ENCODE measurements around the gene ATN1.

The ATN1 gene

GRCh38 chr12:6979453-6979852 lies 51.7 kb downstream of the ATN1 start:
- no peak overlapping the region for H3K4me3 ChIP-seq (ENCODE audit: low read depth, low read length)
- TF ChIP-seq CTCF (IDR thresholded peaks at IDR 0.05; ENCODE audit: borderline replicate concordance, insufficient read depth, low read depth, low read length), result no peak

GRCh38 chr12:6980075-6980474 lies 52.3 kb downstream of the ATN1 start:
- no peak overlapping the region for H3K4me3 ChIP-seq (ENCODE audit: low read depth, low read length)
- no peak for TF ChIP-seq CTCF (IDR thresholded peaks at IDR 0.05; ENCODE audit: borderline replicate concordance, insufficient read depth, low read depth, low read length)

DNA sequence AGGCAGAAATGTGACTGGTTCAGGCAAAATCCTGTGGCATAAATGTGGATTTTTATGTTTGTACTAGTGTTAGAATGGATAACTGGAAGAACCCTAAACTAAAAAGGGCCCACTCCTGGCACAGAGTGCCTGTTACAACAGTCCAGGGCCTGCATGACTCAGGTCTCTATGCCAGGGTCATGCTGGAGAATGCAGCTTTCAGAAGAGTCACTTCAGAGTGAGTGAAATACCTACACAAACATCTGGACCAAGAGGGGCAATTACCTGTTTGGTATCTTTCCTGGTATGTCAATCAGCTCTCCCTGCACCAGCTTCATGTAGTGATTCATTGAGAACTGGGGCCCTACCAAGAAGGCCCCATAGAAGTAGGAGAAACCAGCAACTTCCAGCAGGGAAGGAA lies 53.0 kb downstream of the ATN1 start:
- H3K4me3 ChIP-seq (ENCODE audit: low read depth, low read length), result no peak overlapping the region
- TF ChIP-seq CTCF (IDR thresholded peaks at IDR 0.05; ENCODE audit: borderline replicate concordance, insufficient read depth, low read depth, low read length), result no peak

DNA sequence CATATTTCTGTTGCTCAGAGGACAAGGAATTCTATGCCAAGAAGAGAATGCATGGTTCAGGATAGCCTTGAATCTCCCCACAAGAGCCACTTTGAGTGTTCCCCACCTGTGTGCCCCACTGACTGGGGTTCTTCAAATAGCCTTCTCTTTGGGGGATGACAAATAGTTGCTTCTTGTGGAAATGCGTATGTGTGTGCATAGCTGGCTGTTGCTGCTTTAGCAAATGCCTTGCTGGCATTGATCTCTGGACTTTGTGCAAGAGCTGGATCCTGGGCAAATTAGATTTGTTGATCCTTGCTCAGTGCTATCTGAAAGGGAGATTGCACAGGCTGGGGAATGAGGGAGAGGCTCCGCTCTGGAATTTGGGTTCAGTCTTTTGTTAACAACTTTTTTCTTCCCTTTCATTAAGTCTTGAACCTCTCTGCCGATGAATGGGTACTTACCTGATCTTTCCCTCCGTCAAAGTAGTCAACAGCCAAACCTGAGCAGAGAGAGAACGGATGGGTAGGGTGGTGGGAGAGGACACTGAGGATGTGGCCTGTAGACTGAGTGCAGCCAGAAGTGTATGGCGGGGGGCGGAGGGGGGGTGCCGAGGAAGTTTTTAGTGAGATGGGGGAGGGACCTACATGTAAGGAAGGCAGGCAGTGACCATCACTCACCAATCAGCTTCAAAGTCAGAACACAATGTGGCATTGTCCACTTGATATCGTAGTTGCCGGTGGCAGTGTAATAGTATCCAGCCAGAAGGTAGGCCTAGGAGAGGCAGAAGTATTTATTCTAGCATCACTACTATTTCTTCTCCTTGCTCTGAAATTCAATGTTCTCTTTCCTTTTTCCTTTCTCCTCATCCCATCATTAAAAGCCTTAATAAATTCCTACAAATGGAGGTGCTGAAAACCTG lies 53.6 kb downstream of the ATN1 start:
- no peak overlapping the region for H3K4me3 ChIP-seq (ENCODE audit: low read depth, low read length)
- no peak for TF ChIP-seq CTCF (IDR thresholded peaks at IDR 0.05; ENCODE audit: borderline replicate concordance, insufficient read depth, low read depth, low read length)

GRCh38 chr12:6982532-6982931 lies 54.8 kb downstream of the ATN1 start:
- H3K4me3 ChIP-seq (ENCODE audit: low read depth, low read length), result no peak overlapping the region
- no peak for TF ChIP-seq CTCF (IDR thresholded peaks at IDR 0.05; ENCODE audit: borderline replicate concordance, insufficient read depth, low read depth, low read length)

DNA sequence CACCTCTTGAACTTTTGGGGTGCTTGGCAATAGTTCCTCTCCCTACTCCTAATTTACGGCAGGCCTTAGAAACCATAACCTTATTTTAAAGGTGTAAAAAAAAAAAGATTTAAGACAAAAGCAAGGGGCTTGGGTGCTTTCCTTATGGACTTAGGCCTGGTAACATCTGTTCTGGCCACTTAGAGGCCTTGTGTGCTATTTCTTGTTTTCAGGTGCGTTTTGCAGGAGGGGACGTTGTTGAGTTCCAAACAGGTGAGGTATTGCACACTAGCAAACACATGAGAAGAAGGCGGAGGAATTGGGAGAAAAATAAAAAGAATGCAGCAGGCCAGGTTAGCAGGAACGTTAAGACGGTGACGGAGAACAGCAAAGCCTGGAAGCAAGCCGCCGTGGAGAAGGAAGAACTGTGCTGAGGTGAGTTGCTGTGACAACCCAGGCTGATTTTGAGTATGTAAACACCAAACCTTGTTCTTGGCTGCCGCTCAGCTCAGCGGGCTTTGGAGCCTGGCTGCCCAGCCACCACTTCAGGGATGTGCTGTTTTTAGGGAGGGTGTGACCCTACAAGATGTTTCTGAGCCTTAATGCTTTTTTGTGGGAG lies 60.3 kb downstream of the ATN1 start:
- H3K4me3 ChIP-seq (ENCODE audit: low read depth, low read length), result no peak overlapping the region
- no peak for TF ChIP-seq CTCF (IDR thresholded peaks at IDR 0.05; ENCODE audit: borderline replicate concordance, insufficient read depth, low read depth, low read length)
